ENCODE data around the gene RAB40A.

RAB40A gene

GRCh38 chrX:103519389-103519788 is at the start of gene RAB40A:
Gene RAB40A, minus strand, starts transcription at chrX:103519489. Its CDS starts 18,733 bp downstream, at chrX:103500756.
- no peak for TF ChIP-seq CTCF (IDR thresholded peaks at IDR 0.05; ENCODE audit: insufficient read depth, low read depth, low read length, missing control alignments)
- H3K4me3 ChIP-seq (ENCODE audit: low read length): no peak within 1 kb of the TSS
- no peak for DNase-seq (ENCODE audit: low read depth)

GRCh38 chrX:103565752-103566151 is 46.5 kb upstream of the RAB40A start:
- peak; percentile 48 for DNase-seq (ENCODE audit: low read depth)
- H3K4me3 ChIP-seq (ENCODE audit: low read length): no peak overlapping the region
- TF ChIP-seq CTCF (IDR thresholded peaks at IDR 0.05; ENCODE audit: insufficient read depth, low read depth, low read length, missing control alignments): no peak

- no peak for TF ChIP-seq CTCF (IDR thresholded peaks at IDR 0.05; ENCODE audit: insufficient read depth, low read depth, low read length, missing control alignments)
Observed at GRCh38 chrX:103565197-103565596, 45.9 kb upstream of the RAB40A start.

GRCh38 chrX:103562801-103563200 is 43.5 kb upstream of the RAB40A start:
- peak; percentile 30 for DNase-seq (ENCODE audit: low read depth)
- H3K4me3 ChIP-seq (ENCODE audit: low read length): no peak overlapping the region
- no peak for TF ChIP-seq CTCF (IDR thresholded peaks at IDR 0.05; ENCODE audit: insufficient read depth, low read depth, low read length, missing control alignments)

More at GRCh38 chrX:103565197-103565596, 45.9 kb upstream of the RAB40A start:
- H3K4me3 ChIP-seq (ENCODE audit: low read length): no peak overlapping the region
- no peak for DNase-seq (ENCODE audit: low read depth)

GRCh38 chrX:103560256-103560655 is 41.0 kb upstream of the RAB40A start:
- H3K4me3 ChIP-seq (ENCODE audit: low read length): no peak overlapping the region
- no peak for DNase-seq (ENCODE audit: low read depth)
- no peak for TF ChIP-seq CTCF (IDR thresholded peaks at IDR 0.05; ENCODE audit: insufficient read depth, low read depth, low read length, missing control alignments)

GRCh38 chrX:103556963-103557612 is 37.8 kb upstream of the RAB40A start:
- peak; percentile 3 for DNase-seq (ENCODE audit: low read depth)
- TF ChIP-seq CTCF (IDR thresholded peaks at IDR 0.05; ENCODE audit: insufficient read depth, low read depth, low read length, missing control alignments): no peak
- no peak overlapping the region for H3K4me3 ChIP-seq (ENCODE audit: low read length)
